ENCODE results near the gene C22orf23.

The C22orf23 gene

DNA sequence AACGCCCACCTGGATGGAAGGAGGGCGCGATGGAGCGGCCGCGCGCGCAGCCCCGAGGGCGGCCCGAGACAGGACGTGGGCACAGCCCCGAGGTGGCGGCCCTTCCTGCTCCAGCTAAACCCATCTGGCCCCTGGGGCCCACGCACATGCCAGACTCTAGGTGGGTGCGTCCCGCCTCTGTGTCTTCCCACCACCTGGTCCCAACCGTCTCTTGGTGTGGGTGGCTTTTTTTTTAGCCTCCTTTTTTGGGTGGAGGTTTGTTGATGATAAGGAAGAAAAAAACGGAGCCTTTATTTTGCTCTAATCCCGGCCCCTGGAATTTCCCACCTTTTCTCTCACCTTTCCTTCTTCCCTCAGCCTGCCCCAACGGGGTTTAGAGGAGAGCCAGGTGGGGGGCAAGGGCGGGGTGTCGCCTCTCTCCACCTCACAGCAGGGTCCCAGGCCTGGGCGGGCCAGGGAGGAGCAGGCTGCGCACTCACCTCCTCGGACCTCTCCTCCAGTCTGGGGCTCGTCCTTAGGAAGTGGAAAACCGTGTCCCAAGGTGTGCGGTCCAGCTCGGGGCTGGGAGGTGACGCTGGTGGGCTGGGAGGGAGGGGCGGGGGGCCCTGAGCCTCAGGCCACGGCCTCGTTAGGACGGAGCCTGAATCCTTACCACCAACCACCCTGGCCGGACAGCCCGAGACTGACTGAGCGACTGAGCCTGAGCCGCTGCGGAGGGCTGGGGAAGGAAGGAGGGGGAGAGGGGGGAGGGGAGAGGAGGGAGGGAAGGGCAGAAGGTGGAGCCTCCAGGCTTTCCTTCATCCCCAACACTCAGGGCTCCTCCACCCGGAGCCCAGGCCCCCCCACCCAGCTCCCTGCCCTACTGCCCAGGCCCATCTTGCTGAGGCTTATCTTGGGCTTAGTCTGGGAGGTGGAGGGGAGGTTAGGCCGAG lies 30.7 kb upstream of the C22orf23 start, which contains the start of gene SOX10:
TSS of gene SOX10 (minus strand) at position 696 of the 932 bp plus-strand sequence. CDS start 771 bp downstream, outside the sequence.
- ChIA-PET POLR2A (no interaction called here), CTCF (interaction anchor here (0.5 kb wide), 1 partner anchor 148 kb away, joined by 3 read pairs; no protein-coding TSS in a partner anchor)
- TF ChIP-seq FOXK2 (IDR thresholded peaks at IDR 0.05) (no peak), HDGF (IDR thresholded peaks at IDR 0.05; ENCODE audit: borderline replicate concordance) (no peak), ZNF384 (IDR thresholded peaks at IDR 0.05) (no peak), ELF4 (IDR thresholded peaks at IDR 0.05) (no peak), FOXM1 (IDR thresholded peaks at IDR 0.05; ENCODE audit: borderline replicate concordance) (no peak), SP1 (IDR thresholded peaks at IDR 0.05) (no peak)
- DNase-seq (ENCODE audit: extremely low spot score): no peak

DNA sequence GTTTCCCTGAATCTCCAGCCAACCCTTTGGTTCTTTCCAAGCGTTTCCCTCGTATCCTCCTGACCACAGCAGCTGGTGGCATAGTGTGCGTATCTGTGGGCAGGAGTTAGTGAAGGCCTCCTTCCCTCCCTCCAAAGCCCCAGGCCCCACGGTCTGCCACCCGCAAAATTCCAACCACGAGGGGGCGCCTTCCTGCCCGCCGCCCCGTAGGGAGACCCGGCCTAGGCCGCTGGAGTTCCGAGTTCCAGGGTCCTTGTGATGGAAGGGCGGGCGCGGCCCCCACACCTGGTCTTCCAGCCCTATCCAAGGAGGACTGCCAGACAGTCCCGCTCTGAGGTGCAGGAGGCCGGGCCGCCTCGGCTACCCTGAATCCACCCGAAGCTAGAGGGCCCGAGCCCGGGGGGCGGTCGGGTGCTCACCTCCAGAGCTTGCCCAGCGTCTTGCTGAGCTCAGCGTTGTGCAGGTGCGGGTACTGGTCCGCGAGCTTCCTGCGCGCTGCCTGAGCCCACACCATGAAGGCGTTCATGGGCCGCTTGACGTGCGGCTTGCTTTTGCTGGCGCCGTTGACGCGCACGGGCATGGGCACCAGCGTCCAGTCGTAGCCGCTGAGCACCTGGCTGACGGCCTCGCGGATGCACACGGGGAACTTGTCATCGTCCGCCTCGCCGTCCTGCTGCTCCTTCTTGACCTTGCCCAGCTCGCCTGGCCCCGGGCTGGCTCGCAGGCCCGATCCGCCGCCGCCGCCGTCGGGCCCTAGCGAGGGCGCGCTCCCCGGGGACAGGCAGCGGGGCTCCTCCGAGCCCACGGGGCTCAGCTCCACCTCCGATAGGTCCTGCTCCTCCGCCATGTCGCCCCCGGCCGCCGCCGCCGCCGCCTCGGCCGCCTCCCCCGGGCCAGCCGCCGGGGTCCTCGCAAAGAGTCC lies 29.8 kb upstream of the C22orf23 start:
- ChIA-PET POLR2A (no interaction called here), CTCF (interaction anchor here (0.5 to 1.4 kb wide), 2 partner anchors 23 to 147 kb away, joined by 3 read pairs; no protein-coding TSS in a partner anchor)
- no peak for DNase-seq (ENCODE audit: extremely low spot score)
- no peak for TF ChIP-seq L3MBTL2 (conservative IDR thresholded peaks at IDR 0.05)
- no peak for TF ChIP-seq LEF1 (IDR thresholded peaks at IDR 0.05; ENCODE audit: borderline replicate concordance)
- TF ChIP-seq SUZ12 (IDR thresholded peaks at IDR 0.05): no peak
- TF ChIP-seq, protein P1, sequence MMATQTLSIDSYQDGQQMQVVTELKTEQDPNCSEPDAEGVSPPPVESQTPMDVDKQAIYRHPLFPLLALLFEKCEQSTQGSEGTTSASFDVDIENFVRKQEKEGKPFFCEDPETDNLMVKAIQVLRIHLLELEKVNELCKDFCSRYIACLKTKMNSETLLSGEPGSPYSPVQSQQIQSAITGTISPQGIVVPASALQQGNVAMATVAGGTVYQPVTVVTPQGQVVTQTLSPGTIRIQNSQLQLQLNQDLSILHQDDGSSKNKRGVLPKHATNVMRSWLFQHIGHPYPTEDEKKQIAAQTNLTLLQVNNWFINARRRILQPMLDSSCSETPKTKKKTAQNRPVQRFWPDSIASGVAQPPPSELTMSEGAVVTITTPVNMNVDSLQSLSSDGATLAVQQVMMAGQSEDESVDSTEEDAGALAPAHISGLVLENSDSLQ (IDR thresholded peaks at IDR 0.05): no peak
- no peak for TF ChIP-seq ARNT (IDR thresholded peaks at IDR 0.05)

DNA sequence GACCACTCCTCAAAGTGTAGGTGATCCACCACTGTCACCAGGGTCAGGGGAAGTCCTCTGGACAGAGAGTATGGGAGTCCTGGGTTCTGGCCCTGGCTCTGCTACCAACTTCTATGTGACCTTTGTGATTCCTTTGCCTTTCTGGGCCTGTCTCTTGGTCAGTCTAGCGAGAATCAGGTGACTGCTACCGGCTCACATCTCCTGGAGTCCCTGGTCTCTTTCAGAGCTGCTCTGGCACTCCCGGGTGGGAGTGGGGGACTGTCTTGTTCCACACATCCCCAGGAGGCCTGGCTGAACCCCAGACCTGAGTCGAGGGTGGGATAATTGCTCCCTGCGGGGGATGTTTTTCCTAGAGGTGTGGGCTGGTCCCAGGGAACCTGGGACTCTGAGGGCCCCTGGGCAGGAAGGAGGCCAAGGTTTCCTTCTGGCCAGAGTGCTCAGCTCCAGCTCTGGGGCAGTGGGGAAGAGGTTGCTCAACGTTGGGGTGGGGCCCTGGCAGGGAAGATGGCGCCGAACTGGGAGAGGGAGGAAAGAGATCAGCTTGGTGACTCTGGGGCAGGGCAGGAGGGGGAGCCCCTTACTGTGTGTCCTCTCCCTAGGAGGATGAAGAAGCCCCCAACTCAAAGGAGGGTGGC lies 28.9 kb upstream of the C22orf23 start:
- CTCF ChIA-PET: interaction anchor here (1.4 kb wide), 1 partner anchor 24 kb away, joined by 3 read pairs; no protein-coding TSS in a partner anchor
- TF ChIP-seq, protein P1 (IDR thresholded peaks at IDR 0.05): no peak
- TF ChIP-seq L3MBTL2 (conservative IDR thresholded peaks at IDR 0.05) (no peak), CTBP1 (IDR thresholded peaks at IDR 0.05; ENCODE audit: borderline replicate concordance) (no peak), SP1 (IDR thresholded peaks at IDR 0.05) (no peak), TARDBP (IDR thresholded peaks at IDR 0.05) (no peak), ELF4 (IDR thresholded peaks at IDR 0.05) (no peak), FOXM1 (IDR thresholded peaks at IDR 0.05; ENCODE audit: borderline replicate concordance) (no peak), SUZ12 (IDR thresholded peaks at IDR 0.05) (no peak), FOXK2 (IDR thresholded peaks at IDR 0.05) (no peak), HDGF (IDR thresholded peaks at IDR 0.05; ENCODE audit: borderline replicate concordance) (no peak), FOXA1 (IDR thresholded peaks at IDR 0.05) (no peak), ZNF384 (IDR thresholded peaks at IDR 0.05) (no peak)
- DNase-seq (ENCODE audit: extremely low spot score): no peak

DNA sequence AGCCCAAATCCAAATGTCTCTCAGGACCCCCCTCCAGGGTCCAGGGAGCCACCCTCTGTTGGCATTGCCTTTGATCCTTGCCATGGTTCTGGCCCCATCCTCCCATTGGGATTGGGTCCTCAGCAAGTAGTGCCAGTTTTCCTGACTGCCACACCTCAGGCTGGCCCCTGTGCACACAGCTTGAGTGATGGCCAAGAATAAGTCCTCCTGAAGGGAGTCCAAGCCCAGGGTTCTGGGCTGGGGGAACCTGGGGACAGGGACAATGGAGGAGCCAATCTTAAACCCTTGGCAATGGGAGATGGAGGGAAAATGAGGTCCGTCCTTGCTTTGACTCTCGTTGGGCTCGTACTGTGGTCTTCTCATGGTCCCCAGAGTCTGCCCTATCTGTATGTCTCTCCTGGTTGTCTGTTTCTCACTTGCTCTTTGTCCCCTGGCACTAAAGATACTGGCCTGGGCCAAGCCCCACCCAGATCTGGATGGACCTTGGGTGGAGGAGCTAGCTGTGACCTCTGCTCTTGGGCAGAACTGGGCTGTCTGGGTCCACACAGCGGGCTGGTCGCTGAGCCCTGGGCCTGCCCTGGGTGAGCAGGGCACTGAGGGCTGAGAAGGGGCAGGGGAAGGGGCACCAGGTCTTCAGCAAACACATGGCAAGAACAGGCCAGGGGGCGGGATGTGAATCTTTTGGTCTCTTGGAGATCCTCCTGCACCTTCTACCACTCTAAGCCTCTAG lies 28.0 kb upstream of the C22orf23 start:
- ChIA-PET POLR2A (no interaction called here), CTCF (no interaction called here)
- no peak for DNase-seq (ENCODE audit: extremely low spot score)
- TF ChIP-seq L3MBTL2 (conservative IDR thresholded peaks at IDR 0.05): no peak
- TF ChIP-seq CTBP1 (IDR thresholded peaks at IDR 0.05; ENCODE audit: borderline replicate concordance): no peak
- TF ChIP-seq ARNT (IDR thresholded peaks at IDR 0.05): no peak
- no peak for TF ChIP-seq LEF1 (IDR thresholded peaks at IDR 0.05; ENCODE audit: borderline replicate concordance)
- no peak for TF ChIP-seq HDGF (IDR thresholded peaks at IDR 0.05; ENCODE audit: borderline replicate concordance)
- TF ChIP-seq ELF4 (IDR thresholded peaks at IDR 0.05): no peak
- TF ChIP-seq FOXM1 (IDR thresholded peaks at IDR 0.05; ENCODE audit: borderline replicate concordance): no peak
- TF ChIP-seq BHLHE40 (IDR thresholded peaks at IDR 0.05; ENCODE audit: borderline replicate concordance): no peak
- TF ChIP-seq TARDBP (IDR thresholded peaks at IDR 0.05): no peak
- TF ChIP-seq NFRKB (IDR thresholded peaks at IDR 0.05): no peak
- TF ChIP-seq SP1 (IDR thresholded peaks at IDR 0.05): no peak

More for the DNA sequence above, 28.9 kb upstream of the C22orf23 start:
- POLR2A ChIA-PET: no interaction called here

DNA sequence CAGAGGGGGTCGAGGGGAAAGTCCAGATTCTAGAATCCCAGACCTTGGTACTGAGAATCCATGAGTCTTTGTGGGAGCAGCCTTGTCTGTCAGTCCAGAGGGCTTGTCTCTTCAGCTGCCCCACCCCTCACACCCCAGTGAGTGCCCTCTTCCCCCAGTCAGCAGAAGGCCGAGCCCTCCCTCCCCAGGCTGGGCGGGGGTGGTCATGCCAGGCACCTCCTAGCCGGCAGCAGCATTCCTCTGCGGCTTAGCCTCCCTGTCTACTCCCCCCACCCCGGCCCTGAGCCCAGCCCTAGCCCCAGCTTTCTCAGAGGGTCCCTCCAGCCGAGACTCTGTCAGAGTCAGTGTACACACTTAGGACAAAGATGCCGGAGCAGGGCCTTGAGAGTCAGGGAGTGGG lies 26.4 kb upstream of the C22orf23 start:
- no peak for DNase-seq (ENCODE audit: extremely low spot score)
- ChIA-PET CTCF (interaction anchor here (1.4 kb wide), 1 partner anchor 14 kb away, joined by 4 read pairs; no protein-coding TSS in a partner anchor), POLR2A (no interaction called here)
- TF ChIP-seq BHLHE40 (IDR thresholded peaks at IDR 0.05; ENCODE audit: borderline replicate concordance) (no peak), LEF1 (IDR thresholded peaks at IDR 0.05; ENCODE audit: borderline replicate concordance) (no peak), TARDBP (IDR thresholded peaks at IDR 0.05) (no peak), SP1 (IDR thresholded peaks at IDR 0.05) (no peak), ELF4 (IDR thresholded peaks at IDR 0.05) (no peak), HDGF (IDR thresholded peaks at IDR 0.05; ENCODE audit: borderline replicate concordance) (no peak), FOXM1 (IDR thresholded peaks at IDR 0.05; ENCODE audit: borderline replicate concordance) (no peak), FOXK2 (IDR thresholded peaks at IDR 0.05) (no peak), ZNF384 (IDR thresholded peaks at IDR 0.05) (no peak), L3MBTL2 (conservative IDR thresholded peaks at IDR 0.05) (no peak), CTBP1 (IDR thresholded peaks at IDR 0.05; ENCODE audit: borderline replicate concordance) (no peak), FOXA1 (IDR thresholded peaks at IDR 0.05) (no peak), NFRKB (IDR thresholded peaks at IDR 0.05) (no peak), ARNT (IDR thresholded peaks at IDR 0.05) (no peak), SUZ12 (IDR thresholded peaks at IDR 0.05) (no peak)
- TF ChIP-seq, protein P1 (IDR thresholded peaks at IDR 0.05): no peak

Measured in HEK293T (cell line).